COLO668 (cell line): ENCODE results near the gene RASSF4.

Source experiments
- DNase-seq: peaks from one replicate; lab custom pipeline; 2025; ENCODE audit not compliant: unreplicated experiment; lab: John Stamatoyannopoulos, UW

RASSF4 gene

DNA sequence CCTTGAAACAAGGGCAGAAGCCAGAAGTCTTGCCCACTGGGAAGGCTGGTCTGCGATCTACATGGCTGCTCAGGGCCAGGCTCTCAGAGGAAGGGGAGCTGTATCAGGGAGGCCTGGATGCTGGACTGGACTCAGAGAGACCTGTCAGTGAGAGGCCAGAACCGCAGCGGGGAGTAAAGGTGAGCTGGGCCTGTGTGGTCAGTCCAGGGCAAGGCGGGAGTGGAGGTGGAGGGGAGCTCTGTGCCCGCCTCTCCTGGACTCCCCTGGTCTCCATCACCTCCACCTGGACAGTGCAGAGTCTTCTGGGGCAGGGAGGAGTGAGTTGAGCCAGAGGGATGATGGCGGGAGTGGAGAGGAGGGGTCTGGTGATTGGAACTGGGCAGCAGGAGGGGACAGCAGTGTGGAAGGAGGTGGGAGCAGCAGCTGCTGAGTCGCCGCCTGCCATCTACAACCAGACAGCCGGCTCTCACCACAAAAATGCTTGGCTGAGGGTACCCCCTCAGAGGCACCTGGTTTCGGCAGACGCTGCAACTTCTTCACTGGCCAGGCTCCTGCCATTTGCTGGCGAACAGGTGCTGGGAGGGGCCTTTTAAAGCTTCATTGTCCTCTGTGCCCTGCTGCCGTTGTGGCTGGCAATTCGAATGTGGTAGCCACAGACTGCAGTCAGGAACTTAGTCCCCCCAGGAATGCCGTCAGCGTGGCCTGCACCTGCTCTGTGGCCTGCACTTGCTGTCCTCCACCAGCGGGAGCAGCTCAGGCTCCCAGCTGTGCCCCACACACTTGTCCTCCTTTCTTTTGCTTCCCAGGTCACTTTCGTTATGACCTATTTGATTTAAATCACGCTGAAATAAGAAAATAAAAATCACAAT lies 3.5 kb downstream of the RASSF4 start:
- peak; percentile 75 for DNase-seq

DNA sequence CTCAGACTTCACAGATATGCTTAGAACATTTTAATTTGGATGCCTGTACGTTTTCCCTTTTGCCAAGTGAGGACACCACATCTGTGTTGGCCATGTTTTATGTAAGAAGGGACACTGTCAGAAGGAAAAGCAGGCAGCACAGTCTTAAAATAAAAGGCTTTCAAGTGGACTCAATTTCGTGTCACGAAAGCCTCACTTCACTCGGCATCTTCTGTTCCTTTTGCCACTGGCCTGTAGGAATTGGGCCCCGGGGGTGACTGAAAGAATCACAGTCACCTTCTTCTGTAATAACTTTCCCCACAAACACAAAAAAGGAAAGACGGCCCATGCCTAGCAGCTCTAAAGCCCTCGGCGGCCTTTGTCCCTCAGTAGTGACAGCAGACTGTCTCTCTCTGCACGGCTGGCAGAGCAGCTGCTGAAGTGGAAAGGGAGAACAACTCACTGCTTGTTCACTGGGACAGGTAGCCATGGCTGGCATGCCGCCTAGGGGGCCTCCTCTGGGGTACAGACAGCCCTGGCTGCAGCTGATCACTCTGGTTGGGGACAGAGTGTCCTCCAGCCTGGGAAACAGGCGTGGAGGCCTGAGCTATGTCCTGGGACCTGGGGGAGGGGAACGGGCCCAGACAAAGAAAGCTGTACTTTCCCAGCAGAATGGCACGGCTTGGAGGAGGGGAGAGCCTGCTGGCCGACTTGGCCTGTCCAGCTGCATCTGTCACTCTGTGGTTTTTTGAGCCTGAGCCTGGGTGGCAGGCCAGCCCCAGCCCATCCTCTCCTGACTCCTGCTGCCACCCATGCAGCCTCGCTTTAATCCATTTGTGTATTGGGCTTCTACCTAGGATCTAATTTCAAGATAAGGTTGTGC lies 4.4 kb downstream of the RASSF4 start:
- DNase-seq: peak; percentile 25

DNA sequence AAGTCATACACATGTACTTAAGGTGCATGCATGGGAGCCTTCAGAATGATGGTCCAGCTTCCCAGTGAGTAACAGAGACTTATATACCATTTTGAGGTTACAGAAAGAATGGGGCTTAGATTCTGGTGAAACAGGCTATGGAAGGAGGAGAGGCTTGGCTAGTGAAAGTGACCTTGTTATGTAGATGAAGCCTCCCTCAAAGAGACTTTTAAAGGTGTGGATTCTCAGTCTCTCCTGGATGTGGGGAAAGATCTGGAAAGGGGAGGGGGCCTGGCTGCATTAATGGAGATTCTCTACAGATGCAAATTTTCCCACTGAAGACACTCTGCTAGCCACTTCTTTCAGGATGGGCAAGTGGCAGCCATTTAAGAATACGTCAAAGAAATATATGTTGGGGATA lies 5.5 kb downstream of the RASSF4 start:
- DNase-seq: no peak

DNA sequence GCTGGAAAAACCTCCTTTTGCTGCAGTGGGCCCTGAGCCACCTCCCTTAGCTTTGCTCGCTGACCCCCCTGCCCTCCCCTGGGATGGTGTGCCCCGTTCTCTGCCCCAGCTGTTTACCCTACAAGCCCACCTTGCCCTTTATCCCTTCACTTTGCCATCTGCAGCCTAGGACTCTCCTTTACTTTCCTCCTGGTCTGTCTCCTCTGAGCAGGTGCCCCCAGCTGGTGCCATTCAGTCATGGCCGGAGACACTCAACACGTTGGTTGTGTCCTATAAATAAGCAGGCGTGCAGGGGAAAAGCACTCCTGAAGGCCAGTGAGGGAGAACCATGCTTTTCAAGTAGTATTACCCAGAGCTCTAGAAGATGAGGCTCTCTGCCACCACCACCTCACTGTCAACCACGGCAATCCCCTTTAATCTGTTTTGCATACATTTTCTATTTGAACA lies 6.1 kb downstream of the RASSF4 start:
- no peak for DNase-seq

DNA sequence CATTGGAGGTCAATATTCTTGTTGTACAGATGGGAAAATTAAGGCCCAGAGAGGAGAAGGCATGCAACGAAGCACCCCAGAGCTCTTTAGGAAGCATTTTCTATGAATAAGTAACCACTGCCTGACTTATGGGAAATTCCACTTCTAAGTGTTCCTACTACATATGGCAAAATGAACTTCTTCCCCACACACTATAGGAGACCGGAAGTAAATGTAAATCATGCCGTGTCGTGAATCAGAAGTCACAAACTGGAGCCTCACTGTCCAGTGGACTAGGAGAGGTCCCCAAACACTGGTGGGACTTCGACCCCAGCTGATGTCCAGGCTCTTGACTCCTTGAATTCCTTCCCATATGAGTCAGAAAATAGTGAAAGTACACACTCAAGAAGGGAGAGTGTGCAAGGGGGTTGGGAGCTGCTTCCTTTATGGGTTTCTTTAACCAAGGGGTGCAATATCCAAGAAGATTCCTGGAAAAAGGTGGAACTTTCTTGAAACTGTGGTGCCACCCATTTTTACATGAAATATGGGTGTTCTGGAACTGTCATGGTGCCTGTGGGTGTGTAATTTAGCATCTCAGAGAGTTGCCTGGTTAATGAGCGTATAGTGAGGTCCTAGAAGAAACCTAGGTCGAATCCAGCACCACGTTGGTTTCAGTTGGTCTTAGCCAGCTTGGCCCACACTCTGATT lies 6.7 kb downstream of the RASSF4 start:
- no peak for DNase-seq

DNA sequence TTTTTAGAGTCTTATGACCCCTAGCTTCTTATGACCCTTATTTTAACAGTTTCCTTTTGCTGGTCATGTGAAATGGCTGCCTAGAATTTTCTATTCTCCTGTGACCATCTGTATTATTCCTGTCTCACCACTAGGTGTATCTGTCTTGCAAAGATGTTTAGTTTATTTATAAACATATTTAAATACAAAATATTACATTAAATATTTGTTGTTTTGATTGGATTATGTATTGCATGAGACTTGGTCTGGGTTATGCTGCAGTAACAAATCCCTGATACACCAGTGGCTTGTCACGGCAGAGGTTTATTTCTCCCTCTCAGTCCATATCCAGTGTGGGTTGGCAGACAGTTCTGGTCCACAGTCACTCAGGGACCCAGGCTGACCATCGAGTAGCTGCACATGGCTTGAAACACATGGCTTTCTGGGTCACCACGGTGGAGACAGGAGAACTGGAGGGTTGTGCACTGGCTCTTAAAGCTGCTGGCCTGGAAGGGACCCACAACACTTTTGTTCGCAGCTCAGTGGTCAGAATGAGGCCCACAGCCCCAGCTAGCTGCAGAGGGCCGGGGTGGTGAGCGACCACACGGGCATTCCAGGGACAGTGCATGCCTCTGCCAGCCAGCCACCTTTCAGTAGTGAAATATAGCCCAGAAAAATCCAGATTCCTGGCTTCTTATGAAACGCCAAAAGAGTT lies 7.4 kb downstream of the RASSF4 start:
- no peak for DNase-seq

DNA sequence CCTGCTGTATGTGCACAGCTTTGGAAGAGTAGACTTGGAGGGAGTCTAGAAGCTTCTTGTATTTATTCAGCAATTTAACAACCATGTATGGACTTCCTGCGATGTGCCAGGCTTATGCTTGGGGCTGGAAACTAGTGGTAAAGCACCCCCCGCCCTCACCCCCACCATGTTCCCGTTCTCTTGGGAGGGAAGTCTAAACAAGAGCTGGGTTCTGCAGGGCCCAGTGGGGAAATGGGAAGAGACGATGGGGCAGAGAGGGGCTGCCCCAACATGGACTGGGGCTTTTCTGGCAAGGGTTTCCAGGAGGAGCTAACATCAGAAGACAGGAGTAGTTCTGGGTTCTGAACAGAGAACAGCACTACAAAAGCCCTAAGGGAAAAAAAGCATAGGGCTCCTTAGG lies 8.0 kb downstream of the RASSF4 start:
- no peak for DNase-seq

DNA sequence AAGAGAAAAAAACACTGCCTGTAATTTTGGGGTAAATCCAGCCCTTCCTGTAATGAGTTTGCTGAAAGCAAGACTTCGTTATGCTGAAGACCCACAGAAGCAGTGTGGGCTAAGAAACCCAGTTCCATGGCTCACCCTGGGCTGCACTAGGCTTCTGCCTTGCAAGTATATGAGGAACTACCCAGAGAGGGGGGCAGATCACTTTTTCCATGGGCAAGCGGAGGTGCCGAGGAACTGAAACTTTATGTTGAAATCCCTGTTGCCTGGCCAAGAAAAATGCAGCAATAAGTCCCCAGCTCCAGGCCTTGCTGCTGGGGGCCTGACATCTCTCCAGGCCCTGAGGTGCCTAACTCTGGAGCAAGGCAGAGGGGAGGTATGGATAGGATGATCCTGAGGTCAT lies 8.5 kb downstream of the RASSF4 start:
- no peak for DNase-seq

DNA sequence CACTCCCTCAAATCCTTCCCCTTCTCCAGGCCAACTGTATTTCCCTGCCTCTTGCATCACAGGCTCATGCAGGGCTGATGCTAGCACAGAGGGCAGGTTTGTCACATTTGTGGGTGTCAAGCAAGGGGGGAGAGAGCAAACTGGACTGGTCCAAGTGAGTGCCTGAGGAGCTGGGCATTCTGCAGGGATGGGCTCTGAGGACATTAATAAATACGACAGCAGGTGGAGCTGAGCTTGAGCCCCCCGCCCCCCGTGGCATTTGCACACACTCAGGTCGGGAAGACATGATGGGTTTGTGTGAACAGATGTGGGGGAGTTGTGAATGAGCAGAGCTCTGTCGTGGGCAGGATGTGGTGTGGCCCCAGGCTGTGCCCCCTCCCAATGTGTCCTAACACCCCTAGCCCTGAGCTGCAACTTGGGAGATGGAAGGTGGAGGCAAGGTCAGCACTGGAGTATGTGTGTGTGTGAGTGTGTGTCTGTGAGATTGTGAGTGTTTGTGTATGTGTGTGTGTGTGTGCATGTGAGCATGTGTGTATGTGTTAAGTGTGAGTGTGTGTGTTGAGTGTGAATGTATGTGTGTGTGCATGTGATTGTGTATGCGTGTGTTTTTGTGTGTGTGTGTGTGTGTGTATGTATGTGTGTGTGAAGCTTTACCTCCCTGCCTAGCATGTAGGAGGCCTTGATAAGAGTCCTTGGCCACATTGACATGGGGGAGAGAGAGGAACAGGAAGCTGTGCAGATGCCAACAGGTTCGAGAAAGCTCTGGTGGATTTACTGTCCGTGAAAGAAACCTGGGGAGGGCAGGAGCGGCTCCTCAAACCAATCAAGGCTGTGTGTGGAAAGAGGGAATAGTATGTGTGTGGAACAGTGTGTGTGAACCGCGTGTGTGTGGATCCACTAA lies 9.1 kb downstream of the RASSF4 start:
- no peak for DNase-seq

DNA sequence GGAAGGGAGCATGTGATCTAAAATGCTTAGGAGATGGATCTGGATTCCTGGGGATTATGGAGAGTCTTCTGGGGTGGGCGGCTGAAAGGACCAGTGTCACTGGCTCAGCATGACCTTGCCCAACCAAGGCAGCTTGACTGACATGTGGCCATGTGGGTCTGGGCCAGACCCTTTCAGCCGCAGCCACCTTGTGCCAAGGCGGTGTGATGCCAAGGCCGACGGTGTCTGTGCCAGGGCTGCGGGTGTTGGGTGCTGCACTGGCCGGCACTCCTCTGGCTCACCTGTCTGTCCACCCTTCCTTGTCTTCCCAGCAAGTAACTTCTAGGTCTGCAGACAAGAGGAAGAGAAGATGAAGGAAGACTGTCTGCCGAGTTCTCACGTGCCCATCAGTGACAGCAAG lies 10.3 kb downstream of the RASSF4 start:
- DNase-seq: no peak

DNA sequence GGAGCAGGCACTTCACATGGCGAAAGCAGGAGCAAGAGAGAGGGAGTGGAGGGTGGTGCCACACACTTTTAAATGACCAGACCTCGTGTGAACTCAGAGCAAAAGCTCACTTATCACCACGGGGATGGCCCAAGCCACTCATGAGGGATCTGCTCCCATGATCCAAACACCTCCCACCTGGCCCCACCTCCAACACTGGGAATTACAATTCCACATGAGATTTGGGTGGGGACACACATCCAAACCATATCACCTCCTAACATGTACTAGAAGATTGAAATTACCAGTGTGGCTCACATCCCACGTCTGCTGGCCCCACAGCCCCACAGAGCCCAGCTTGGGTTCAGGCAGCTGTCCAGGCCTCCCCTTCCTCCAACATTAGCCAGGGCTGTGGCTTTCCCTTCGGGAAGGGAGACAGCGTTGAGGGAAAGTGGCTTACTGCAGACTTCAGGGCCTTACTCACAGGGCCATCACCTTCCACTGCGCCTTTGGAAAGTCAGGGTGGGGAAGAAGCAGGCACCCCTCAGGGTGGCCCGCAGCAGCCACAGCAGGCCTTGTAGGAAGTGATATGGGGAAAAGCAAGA lies 11.3 kb downstream of the RASSF4 start:
- no peak for DNase-seq

DNA sequence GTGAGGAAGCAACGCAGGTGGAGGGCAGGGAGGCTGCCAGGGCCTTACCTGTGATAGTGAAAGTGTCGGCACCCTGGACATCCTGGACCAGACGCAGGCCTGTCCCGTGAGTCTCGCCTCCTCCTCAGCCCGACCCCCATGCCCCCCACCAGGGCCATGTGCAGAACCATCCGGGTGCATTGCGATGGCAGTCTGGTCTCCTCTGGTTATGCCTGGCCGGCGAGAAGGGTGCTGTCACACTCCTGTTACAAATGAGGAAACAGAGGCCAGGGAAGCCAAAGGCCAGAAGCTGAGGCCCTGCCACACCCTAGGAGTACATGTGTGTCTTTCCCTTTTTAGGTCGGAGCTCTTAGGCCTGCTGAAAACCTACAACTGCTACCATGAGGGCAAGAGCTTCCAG lies 11.8 kb downstream of the RASSF4 start:
- no peak for DNase-seq

DNA sequence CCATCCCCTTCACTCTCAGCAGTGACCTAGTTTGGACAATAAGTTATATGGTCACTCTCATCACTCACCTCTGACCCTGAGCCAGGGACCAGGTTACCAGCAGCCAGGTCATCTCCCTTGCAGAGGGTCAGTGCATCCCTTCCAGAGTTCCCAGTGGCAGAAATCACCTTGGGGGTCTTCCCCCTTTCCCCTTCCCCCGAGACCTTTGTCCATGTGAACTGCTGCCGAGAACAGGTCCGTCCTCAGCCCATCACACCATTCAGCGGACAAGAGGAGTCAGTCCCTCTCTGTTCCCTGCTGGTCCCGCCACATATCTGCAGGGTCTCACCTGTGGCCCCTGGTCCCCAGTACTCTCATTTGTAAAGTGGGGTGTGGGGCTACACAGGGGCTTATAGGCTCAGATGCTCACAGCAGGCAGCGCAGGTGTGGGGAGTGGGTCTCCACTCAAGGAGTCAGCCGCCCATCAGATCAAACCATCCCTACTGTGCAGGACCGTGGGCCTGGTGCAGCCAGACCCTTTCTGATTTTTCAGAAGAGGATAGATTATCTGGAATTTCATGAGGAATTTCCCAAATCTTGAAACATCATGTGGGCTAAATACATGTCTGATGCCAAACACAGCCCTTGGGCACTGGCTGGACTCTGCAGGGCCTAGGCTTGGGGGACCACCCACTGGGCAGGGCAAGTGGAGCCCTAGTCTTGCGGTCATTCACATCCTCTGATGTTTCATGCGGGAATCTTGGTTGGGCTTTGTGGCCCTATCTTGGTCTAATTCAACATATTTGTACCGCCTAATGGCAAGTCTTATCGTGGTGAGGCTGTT lies 12.5 kb downstream of the RASSF4 start:
- DNase-seq: no peak

DNA sequence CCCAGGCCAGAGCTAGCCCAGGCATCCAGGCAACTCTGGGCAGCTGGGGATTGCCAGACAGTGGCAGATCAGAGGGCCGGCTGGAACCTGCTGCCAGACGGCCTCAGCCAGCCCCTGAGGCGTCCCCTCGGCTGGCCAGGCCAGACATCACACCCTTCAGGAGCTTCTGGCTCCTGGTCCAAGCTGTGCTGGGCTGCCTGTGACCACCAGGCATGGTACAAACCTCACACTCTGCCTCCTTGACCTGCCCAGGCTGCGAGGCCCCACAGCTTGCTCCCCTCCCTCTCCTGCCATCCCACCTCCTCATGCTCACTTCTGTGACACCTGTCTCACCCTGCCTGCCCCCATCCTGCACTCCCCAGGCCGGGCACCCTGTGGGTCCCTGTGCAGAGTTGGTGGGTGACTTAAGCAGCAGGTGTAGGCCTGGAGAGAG lies 13.3 kb downstream of the RASSF4 start:
- no peak for DNase-seq

DNA sequence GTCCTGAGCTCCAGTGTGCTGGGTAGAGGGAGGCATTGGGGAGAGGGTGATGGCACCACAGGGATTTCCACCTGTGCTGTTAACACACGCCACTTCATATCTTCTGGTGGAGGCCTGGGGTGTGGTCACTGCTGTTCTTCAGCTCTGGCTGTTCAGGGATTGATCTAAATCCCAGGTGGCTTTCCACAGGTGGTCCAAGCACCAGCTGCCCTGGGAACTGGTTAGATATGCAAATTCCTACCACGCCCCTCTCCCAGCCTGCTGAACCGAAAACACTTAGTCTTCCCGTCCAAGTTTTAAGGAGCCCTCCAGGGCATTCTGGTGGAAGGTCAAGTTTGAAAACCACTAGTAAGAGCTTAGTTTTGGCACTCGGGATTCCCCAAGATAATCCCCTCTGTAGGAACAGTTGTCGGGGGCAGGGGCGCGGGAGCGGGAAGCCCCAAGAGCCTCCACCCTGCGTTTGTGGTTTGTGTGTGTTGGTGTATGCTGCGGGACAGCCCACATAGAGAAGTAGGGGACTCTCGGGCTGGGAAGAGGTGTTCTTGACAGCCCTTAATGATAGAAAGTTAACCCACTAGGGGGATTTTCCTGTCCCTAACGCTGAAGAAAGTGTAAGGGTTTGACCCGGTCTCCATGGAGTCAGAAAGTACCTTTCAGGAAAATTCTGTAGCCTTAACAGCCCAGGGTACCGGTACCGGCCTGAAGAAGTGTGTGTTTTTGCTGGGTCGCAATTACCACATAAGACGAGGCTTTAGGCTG lies 13.9 kb downstream of the RASSF4 start:
- peak; percentile 73 for DNase-seq

DNA sequence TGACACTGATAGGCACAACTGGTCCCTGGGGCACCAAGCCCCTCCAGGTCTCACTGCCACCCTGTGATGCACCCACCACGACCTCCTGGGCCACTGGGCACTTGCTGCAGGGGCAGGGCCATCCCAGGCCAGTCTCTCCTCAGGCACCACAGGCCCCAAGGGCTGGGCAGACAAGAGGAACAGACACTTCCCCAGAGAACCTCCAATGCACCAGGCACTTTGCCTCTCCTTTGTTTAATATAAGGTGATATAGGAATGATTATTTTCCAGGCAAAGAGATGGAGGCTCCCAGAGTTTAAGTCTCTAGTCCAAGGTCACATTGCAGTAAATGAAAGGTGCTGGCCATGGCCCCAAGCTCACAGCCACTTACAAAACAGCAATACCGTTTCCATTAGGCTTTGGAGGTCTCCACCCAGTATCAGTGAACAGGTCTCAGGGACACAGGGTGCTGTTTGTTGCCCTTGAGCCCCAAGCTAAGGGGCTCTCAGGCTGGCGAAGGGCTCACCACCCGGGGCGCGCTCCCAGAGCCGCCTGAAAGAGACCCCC lies 14.6 kb downstream of the RASSF4 start:
- DNase-seq: no peak

DNA sequence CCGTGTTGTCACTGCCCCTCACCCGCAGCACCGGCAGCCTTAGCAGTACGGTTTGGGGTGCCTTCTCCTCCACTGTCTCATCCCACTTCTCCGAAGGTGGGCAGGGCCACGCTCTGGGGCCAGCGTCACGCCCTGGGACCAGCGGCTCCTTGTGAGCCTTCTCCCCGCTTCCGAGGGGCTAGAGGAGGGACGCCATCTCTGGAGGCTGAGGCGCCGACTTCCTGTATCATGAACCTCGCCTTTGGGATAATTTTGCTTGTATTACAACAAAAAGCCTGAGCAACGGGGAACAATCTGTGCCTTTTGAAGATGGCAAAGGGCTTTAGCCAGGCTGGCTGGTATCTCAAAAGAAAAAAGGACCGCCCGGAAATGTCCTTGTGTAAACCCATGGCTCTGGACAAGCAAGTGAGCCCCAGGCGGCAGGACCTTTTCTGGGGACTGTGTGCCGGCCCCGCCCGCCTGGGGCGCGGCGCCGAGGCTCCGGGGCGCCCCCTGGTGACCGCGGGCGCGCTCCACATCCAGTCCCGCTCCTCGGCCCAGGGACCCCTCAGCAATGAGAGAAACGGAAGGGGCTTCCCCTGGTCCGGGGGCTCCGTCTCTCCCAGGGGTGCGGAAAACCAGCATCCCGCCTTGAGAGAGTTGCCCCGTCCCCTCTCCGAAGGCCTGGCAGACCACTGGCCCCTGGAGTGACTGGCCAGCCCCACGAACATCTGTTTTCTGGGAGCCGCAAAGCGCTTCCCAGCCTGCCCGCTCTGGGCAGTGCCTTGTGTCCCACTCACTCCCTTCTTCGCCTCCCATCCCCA lies 15.2 kb downstream of the RASSF4 start:
- DNase-seq: peak; percentile 59
